Measurements from ENCODE around the gene ADGRD1.
A peak's percentile ranks its signal among the peaks of the same experiment; 100 is the strongest.

Gene ADGRD1

DNA sequence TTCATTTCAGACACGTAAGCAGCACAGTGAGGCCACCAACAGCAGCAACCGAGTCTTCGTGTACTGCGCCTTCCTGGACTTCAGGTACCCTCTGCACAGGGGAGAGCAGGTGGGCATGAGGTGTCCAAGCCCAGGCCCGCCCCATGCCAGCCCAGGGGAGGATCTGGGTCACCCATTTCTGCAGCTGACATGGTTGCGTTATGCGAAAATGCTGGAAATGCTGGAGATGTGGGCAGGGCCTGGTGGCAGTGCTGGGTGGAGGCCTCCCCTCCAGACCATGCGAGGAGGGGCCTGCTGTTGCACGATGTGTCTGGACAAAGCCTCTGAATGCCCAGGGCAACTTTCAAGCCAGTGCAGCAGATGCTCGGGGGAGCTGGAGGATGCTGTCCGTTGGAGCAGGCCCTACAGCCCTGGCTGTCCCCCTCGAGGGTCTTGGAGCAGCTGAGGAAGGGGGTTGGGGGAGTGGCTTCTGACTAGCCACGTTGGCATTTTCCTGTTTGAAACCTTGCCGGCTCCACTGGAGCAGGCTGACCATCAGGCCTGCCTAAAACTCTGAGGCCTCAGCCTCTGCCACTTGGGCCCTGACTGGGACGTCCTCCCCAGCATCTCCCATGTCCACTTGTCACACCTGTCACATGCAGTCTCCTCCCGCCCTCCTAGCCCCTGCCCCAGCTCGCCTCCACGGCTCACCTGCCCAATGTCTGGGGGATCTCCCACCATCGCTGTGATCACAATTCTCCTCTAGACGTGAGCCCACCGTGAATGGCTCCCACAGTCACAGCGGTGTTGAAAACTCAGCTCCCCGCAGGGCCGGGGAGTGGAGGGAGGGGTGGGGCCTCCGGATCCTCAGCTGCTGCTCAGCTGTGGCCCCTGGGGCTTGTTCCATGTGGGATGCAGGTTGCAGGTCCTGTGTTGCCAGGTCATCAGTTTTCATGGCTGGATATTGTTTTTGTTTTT lies 123.4 kb downstream of the ADGRD1 start:
- no peak for DNase-seq

DNA sequence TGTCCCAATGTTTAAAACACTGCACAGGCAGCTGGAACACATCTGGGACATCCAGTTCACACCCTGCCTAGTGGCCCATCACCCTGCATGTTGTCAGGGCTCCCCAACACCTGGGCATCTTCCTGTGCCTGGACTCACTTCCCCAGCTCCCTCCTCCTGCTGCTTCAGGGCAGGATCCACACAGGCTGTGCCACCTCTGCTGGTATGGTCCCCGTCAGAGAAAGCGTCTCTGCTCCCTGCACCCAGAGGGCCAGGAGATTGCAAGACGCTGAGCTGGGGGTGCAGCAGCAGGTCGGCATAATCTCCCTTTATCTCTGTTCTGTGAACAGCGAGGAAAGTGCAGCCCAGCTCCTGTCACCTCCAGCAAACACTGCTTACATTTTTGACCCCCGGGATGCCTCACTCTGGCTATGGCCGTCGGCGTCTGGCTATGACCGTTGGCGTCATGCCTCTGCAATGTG lies 124.3 kb downstream of the ADGRD1 start:
- no peak for DNase-seq

DNA sequence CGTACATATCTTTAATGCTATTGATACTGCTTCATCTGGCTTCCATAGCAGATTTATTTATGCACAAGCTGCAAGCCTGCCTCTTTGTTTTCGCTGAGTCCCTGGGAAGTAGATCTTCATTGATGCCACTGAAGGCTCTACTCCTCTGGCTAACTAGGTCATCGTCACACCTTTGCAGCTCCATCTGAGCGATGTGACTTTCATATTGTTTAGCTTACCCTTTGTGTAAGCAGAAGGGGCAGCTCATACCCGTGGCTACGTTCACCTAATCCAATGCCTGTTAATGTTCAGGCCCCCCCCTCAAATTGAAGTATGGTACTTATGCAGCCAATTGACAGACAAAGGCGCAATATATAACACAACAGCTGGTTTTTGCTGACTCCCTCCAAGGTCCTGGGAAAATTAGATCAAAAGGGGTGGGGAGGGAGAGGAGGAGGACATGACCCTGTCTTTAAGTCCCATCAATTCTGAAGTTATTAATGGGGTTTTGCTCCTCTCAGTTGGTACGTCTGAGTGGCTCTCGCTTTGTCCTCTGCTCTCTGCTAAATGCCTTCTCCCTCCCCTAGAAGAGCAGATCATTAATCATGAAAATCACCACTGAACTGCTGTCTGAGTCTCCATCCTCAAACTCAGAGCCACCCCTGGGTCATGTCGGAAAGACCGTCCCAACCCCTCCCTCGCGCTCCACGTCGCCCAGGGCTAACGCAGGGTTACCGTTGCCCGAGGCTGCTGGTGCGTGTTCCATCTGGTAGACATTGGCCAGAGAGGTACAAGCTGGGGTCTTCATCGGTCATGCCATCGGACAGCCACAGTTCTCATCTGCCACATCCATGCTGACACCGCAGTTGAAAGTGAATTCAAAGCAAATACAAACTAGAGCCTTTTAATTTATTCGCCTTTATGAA lies 128.8 kb downstream of the ADGRD1 start:
- no peak for DNase-seq

DNA sequence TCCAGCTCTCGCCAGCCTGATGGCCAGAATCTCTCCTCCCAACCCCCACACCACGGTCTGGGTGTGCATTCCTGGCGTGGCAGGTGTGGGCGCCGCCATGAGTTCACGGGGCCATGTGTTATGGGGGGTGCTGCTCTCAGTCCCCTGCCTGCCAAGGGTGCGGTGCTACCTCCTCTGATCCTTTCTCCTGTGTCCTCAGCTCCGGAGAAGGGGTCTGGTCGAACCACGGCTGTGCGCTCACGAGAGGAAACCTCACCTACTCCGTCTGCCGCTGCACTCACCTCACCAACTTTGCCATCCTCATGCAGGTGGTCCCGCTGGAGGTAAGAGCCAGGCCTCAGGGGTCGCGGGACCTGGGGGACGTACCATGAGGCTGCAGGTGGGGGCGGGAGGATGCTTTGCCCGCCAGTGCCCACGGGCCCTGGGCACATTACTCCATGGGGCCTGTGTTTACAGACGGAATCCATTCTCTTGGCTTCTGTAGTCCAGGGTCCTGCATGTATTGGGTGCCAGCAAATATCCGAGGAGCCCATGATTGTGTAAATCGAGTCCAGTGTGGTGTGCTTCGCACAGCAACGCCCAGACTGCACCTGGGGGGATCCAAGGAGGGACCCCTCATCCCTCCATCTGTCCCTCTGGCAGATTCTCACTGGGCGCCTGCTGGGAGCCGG lies 130.8 kb downstream of the ADGRD1 start:
- no peak for DNase-seq

DNA sequence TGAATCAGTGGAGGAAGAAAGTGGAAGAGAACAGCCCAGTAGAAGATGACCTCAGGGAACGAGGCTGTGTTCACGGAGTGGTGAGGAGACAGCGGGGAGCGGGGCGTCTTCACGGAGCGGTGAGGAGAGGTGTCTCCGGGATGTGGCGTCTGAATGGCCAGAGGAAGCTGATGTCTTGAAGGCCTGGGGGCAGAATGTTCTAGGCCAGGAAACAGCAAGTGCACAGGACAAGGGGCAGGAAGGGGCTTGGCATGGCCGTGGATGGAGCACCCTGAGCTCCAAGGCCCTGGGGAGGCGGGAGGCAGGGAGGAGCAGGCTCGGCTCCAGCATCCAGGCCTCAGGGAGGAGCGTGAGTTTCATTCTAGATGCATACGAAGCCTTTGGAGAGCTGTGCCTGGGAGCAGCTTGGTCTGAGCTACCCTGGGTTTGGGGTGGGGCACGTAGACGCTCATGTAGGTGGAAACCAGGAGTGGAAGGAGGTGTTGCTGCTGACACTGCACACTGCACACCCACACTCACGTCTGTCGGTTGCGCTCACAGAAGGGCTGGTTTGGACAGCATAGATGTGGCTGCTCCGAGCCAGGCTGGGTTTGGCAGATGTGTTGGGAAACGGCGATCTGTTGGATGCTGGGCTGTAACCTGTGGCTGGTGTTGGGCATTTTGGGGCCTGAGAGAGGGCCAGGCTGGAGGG lies 131.6 kb downstream of the ADGRD1 start:
- DNase-seq: no peak

DNA sequence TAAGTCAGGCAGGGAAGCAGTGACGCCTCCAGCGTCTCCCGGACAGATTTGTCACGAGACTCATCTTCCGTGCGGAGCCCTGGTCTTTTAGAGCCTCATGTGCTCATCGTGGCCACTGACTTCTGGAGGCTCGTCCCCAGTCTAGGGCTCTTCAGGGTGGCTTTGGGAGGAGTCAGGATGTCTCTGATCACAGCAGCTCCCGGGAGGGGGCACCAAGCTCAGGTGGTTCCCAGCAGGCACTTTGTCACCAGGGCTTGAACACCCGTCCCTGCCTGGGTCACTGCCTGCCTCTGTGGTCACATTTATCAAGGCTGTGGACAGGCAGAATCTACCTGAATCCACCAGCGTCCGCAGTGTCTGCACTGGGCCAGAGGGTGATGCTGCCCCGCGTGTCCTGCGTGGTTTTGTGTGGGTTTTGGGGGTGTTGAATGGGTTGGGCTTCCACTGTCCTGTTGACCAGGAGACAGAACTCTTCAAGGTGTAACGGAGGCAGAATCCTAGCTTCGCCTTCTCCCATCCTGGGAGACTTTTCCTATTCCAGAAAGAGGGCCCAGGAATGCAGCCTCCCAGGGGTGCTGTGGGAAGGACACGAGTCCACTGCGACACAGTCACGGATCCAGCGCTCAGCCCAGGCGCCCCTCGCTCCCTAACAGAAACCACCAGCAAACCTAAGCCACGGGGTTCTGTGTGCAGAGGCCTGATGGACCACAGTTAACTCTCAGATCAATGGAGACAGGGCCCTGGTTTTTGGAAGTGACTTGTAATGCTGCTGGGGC lies 132.3 kb downstream of the ADGRD1 start:
- DNase-seq: no peak

DNA sequence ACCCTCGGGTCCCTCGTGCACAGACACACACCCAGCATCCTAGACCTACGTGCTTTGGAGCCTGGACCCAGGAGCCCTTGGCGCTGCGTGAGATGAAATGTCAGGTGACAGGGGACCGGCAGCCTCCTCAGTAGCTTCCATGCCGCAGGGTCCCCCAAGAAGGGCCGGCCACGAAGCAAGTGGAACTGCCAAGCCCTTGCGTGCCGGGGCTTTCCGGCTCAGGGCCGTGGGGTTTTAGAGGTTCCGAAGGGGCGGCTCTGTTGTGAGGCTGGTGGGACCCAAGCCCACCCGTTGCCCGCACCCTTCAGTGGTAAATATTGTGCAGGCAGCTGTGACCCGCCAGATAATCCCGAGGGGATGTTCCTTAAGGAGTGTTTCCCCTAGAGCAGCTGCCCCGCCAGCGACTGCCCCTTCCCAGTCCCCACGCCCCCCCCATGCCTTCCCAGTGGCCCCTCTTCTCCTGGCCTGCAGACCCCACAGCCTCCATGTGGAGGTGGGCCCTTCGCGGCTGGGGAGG lies 133.7 kb downstream of the ADGRD1 start:
- no peak for DNase-seq

DNA sequence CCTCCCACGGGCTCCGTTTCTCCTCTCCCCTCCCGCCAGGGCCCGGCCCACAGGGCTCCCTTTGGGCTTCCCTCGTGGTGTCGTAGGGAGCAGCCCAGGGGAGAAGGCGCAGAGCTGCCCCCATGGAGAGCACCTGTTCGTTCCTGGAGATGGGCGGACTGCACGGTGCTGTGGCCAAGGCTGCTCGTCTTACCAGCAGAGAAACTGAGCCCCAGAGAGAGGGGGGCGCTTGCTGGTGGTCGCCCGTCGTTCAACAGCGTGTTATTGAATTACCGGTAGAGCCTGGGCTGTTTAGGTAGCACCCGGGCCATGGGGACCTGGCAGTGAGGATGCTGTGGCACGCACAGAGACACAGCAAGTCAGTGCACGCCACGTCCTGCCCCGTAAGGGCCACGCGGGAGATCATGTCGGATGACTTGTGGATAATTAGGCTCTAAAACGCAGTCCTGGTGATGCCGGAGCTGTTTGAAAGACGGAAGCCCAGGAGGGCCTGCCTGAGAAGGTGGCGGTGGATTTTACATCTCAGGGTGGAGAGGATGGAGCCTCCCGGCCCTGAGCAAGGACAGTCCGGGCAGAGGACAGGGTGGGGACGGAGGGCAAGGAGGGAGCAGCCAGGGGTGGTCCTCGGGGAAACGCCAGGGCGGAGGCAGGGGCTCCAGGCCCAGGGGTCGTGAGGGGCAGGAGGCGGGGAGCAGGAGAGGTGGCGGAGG lies 134.4 kb downstream of the ADGRD1 start:
- no peak for DNase-seq

DNA sequence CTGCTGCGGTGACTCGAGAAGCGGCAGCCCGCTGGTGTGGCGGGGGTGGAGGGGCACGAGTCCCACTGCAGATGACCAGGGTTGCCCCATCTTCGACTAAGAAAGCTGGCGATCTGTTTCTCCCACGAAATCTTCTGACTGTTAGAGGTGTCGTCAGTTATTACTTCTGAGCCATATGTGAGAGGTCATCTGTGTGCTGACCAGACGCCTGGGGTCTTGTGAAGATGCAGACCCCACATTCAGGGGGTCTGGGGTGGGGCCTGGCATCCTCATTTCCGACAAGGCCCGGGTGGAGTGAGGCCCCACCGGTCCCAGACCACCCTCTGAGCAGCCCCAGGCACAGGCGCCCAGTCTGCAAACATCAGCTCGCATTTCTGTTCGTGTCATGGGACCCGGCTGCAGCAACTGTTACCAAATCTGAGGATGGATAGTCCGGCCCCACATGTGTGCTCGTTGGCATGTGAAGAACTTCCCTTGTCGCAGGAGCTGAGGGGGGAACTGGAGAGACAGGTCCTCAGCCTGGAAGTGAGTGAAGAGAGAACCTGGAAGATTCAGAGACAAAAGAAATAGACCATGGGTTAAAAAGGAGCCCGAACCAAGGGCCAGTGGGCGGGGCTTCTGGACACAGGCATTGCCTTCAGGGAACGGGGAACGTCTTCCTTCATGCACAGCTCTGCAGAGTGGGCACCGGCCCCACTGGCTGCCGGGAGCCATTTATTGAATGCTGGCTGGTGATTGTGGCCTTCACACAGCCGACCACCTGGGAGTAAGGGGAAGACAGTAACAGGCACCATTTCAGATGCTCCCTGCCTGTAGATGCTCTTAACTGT lies 135.2 kb downstream of the ADGRD1 start:
- no peak for DNase-seq

DNA sequence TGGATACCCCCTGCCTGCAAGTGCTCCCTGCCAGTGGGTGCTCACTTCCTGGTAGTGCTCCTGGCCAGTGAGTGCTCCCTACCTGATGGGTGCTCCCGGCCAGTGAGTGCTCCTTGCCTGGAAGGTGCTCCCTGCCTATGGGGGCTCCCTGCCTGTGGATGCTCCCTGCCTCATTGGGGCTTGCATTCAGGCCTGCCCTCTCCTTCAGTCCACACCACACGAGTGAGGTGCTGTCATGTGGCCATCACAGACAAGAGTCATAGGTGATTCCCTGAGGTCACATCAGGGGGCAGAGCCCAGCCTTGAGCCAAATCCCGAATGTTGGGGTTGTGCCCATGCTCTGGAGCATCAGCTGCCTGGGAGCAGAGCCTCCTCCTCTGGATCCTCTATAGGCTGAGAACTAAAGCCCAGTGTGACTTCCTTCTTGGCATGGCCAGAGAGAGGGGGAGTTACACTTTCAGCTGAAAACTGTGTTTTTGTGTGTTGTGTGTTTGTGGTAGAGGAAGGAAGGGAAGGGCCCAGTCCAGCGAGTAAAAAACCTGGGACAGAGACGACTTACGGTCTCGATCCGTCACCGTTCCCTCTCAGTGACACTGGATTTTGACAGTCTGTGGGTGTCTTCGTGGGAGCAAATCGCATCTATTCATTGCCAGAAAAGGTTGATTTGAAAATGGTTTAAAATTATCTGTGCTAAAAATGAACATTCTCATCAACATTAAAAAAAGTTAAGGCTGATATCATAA lies 136.0 kb downstream of the ADGRD1 start:
- no peak for DNase-seq

DNA sequence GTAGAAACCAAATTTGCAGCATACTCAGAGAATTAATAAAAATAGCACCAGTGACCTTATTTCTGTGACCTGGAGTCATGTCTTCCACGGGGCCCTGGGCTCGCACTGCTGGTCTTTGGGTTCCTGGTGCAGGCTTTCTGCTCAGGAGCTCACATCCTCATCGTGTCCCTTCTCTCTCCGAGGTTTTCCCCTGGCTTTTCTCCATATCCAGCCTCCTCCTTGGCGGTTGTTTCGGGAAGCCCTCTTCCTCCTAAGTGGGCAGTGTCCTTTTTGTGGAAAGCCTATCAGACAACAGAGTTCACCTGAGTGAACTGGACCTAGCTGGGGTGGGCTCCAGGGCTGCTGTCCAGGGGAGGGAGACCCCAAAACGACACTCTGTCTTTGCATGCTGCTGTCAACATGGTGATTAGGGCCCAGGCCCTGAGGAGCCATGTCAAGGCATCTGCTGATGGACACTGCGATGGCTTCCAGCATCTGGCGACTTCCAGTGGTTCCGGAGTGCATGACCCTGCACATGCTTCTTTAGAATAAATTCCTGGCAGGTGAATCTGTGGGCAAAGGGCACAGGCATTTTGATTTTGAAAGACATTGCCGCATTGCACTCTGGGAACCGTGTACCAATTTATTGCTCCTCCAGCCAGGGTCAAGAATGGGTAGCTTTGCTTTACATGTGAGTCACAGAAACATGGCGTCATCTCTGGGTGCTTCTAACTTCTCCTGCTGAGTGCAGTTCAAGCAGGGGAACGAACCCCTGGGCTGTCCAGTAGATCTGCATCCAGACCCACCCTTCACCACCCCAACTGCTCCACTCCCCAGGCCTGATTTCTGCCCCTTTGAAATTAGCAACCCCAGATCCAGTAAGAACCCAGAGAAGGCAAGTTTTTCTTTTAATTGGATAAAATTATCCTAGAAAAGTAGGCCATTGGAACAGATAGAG lies 136.8 kb downstream of the ADGRD1 start:
- no peak for DNase-seq

DNA sequence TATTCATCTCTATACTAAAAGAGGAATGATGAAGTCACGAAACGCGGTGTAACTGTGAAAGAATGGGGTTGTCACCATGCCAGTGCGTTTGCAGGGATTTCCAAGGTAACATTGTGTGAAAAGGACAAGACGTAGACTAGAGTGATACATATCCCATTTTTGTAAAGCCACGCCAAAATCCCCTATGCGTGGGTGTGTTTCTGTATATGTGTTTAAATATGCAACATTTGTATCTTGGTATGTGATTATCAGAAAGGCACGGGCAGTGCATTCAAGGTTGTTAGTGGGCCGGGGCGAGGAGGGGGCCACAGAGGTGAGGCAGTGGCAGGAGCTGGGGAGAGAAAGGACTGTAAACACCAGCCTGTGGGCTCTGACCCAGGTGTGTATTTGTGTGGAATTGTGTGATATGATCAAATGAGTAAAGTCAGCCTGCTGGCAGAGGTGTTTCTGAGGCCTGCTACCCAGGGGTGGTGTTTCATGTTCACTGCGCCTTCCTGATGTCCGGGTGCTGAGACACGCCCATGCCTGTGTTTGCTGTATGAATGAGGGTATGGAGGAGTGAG lies 137.8 kb downstream of the ADGRD1 start:
- DNase-seq: peak; percentile 45

DNA sequence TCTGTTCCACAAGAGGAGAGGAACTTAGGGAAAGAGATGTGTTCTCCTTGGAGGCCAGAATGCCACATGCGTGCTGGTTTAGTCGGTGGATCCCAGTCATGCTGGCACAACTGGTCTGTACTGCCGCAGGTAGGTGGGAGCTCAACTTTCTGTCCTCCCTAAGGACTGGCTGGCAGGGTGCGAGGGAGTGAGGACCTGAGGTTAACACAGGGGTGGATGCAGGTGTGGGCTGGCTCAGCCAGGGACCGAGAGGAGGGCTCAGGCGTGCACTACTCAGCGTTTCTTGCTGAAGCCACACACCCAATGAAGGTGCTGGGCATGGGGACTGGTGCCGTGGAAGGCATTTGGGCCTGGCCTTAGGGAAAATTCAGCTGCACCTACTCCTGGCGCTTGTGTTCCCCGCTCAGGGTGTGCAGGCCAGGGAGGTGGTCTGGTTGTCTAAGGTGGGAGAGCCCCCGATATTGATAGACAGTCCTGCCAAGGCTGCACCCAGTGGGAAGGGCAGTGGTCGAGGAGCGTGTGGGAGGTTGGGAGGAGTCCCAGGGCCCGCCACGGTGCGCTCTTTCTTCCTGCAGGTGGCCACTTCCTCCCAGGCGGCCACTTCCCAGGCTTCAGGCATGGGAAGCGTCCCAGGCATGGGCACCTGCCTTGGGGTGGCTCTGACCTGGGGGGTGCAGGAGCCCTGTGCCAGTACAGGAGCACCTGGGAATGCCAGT lies 138.4 kb downstream of the ADGRD1 start:
- no peak for DNase-seq

DNA sequence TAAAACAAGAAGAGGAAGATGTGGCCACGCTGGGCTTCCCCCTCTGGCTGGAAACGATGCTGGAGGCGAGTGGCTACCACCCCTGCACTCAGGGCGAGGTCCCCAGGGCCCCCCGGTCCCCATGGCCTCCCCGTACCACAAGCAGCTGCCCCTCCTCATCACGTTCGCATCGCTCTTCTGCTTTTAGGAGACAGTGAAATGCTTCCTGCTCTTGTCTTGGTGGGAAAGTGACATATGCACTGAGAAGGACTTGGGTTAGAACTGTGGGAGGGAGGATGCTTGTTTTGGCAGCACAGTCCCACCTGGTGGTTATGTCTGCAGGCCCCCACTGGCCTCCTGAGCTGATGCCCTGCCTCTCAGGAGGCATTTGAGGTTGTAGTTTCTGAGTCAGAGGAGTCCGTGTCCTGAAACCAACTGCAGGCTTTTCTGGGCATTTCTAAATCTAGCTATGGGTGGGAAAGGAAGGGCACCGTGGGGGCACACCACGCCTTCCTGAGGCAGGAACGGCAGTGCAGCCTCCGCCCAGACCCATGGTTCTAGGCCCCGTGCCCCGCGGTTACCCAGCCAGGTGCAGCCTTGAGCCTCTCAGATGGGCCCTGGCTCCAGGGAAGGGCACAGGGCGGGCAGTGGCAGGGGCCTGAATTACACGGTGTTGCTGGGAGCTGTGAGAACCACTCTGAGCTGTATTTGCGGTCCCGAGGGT lies 139.3 kb downstream of the ADGRD1 start:
- peak; percentile 35 for DNase-seq

DNA sequence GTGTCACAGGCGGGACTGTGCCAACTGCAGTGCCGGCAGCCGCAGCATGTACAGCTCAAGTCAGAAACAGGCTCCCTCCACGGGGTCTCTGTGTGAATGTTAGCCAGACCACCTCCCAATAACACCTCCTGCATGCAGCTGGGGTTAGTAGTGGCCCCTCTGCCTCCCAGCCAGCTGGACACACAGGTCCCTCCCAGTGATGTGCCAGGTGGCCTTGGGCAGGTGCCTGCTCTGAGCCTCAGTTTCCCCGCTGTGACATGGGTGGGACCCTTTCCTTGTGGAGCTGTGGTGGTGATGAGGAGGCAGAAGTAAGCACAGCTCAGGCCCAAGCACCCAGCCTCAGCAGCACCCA lies 139.9 kb downstream of the ADGRD1 start:
- no peak for DNase-seq
